ENCODE results near the gene FYN. TPM values are rescaled to one million over a fixed set of nuclear protein-coding genes. Genes with fewer than 3 reads are reported as not detected.

The FYN gene
- total and polyA plus RNA-seq, 2 of the 13 experiments (the other 11 are each of a cell fraction or from before 2014, with no cell fraction given), result 15.5 to 24.6 TPM

DNA sequence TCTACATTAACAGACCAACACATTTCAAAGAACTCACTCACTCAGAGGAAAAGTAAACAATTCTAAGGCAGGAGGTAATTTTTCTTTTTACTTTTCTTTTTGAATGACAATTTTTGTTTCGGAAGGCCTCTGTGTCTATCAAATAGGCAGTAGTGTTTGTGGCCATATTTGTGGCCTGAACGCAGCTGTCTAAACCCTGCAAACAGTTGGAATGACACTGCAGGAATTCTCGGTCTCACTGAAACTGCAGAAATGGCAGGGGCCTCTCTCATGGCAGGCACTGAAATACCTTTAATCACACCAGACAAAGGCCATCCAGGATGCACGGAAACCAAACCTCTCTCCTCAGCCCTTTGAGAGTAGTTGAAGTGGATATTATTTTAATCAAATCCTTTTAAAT, 30.4 kb downstream of the FYN start (continued):
- TF ChIP-seq, protein P1, sequence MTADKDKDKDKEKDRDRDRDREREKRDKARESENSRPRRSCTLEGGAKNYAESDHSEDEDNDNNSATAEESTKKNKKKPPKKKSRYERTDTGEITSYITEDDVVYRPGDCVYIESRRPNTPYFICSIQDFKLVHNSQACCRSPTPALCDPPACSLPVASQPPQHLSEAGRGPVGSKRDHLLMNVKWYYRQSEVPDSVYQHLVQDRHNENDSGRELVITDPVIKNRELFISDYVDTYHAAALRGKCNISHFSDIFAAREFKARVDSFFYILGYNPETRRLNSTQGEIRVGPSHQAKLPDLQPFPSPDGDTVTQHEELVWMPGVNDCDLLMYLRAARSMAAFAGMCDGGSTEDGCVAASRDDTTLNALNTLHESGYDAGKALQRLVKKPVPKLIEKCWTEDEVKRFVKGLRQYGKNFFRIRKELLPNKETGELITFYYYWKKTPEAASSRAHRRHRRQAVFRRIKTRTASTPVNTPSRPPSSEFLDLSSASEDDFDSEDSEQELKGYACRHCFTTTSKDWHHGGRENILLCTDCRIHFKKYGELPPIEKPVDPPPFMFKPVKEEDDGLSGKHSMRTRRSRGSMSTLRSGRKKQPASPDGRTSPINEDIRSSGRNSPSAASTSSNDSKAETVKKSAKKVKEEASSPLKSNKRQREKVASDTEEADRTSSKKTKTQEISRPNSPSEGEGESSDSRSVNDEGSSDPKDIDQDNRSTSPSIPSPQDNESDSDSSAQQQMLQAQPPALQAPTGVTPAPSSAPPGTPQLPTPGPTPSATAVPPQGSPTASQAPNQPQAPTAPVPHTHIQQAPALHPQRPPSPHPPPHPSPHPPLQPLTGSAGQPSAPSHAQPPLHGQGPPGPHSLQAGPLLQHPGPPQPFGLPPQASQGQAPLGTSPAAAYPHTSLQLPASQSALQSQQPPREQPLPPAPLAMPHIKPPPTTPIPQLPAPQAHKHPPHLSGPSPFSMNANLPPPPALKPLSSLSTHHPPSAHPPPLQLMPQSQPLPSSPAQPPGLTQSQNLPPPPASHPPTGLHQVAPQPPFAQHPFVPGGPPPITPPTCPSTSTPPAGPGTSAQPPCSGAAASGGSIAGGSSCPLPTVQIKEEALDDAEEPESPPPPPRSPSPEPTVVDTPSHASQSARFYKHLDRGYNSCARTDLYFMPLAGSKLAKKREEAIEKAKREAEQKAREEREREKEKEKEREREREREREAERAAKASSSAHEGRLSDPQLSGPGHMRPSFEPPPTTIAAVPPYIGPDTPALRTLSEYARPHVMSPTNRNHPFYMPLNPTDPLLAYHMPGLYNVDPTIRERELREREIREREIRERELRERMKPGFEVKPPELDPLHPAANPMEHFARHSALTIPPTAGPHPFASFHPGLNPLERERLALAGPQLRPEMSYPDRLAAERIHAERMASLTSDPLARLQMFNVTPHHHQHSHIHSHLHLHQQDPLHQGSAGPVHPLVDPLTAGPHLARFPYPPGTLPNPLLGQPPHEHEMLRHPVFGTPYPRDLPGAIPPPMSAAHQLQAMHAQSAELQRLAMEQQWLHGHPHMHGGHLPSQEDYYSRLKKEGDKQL (CRISPR knock-in tag; IDR thresholded peaks at IDR 0.05; ENCODE audit: low read depth), result no peak
- TF ChIP-seq ZFP82 (CRISPR knock-in tag; IDR thresholded peaks at IDR 0.05; ENCODE audit: borderline replicate concordance) (no peak), GATAD1 (CRISPR knock-in tag; IDR thresholded peaks at IDR 0.05) (no peak), MZF1 (CRISPR knock-in tag; IDR thresholded peaks at IDR 0.05; ENCODE audit: borderline replicate concordance) (no peak), ASH2L (IDR thresholded peaks at IDR 0.05; ENCODE audit: insufficient read length, low read depth, low read length) (peak; percentile 7), SCMH1 (CRISPR knock-in tag; IDR thresholded peaks at IDR 0.05; ENCODE audit: borderline replicate concordance) (no peak), SAP130 (CRISPR knock-in tag; IDR thresholded peaks at IDR 0.05; ENCODE audit: low read depth) (peak; percentile 47; the same call in 1 of the 2 replicates), ZNF331 (CRISPR knock-in tag; IDR thresholded peaks at IDR 0.05) (no peak), MTF2 (CRISPR knock-in tag; IDR thresholded peaks at IDR 0.05; ENCODE audit: borderline replicate concordance) (no peak), CEBPG (CRISPR knock-in tag; IDR thresholded peaks at IDR 0.05) (no peak), NFYC (CRISPR knock-in tag; IDR thresholded peaks at IDR 0.05) (no peak), NCOA1 (CRISPR knock-in tag; IDR thresholded peaks at IDR 0.05) (no peak), ZNF83 (CRISPR knock-in tag; IDR thresholded peaks at IDR 0.05; ENCODE audit: borderline replicate concordance) (no peak), MED13 (CRISPR knock-in tag; IDR thresholded peaks at IDR 0.05) (no peak), ZFYVE20 (CRISPR knock-in tag; IDR thresholded peaks at IDR 0.05; ENCODE audit: borderline replicate concordance, low read depth) (no peak), NFE2L2 (IDR thresholded peaks at IDR 0.05; ENCODE audit: low read length) (peak; percentile 71; the same call in 1 of the 2 replicates), MAFF (IDR thresholded peaks at IDR 0.05; ENCODE audit: low read depth, low read length) (peak; percentile 21; the same call in 1 of the 2 replicates), ZNF124 (CRISPR knock-in tag; IDR thresholded peaks at IDR 0.05) (no peak), CCAR2 (optimal IDR thresholded peaks at IDR 0.05; ENCODE audit: low read depth, low read length) (no peak), ZNF20 (CRISPR knock-in tag; IDR thresholded peaks at IDR 0.05) (no peak), CHD2 (IDR thresholded peaks at IDR 0.05; ENCODE audit: low read depth, low read length) (no peak), ZFP36L2 (CRISPR knock-in tag; IDR thresholded peaks at IDR 0.05) (no peak), MIER2 (CRISPR knock-in tag; IDR thresholded peaks at IDR 0.05) (no peak), NFIB (CRISPR knock-in tag; IDR thresholded peaks at IDR 0.05; ENCODE audit: borderline replicate concordance) (no peak), ZBTB3 (CRISPR knock-in tag; IDR thresholded peaks at IDR 0.05; ENCODE audit: borderline replicate concordance, low read depth) (no peak), KDM4B (CRISPR knock-in tag; IDR thresholded peaks at IDR 0.05) (no peak)
- TF ChIP-seq, protein P2, sequence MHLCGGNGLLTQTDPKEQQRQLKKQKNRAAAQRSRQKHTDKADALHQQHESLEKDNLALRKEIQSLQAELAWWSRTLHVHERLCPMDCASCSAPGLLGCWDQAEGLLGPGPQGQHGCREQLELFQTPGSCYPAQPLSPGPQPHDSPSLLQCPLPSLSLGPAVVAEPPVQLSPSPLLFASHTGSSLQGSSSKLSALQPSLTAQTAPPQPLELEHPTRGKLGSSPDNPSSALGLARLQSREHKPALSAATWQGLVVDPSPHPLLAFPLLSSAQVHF (CRISPR knock-in tag; IDR thresholded peaks at IDR 0.05), result no peak

All from HepG2 (cell line).